Smooth muscle cell (in vitro differentiated cells): ENCODE measurements around the gene CCDC12. TPM values are rescaled to one million over a fixed set of nuclear protein-coding genes. Genes with fewer than 3 reads are reported as not detected.

Experiments used
- DNase-seq: peaks from one replicate; lab custom pipeline; 2025; ENCODE audit not compliant: unreplicated experiment; lab: John Stamatoyannopoulos, UW
- H2AFZ ChIP-seq: fragments of 200-600 bp; sonication (generic); 2 replicates; pipeline ENCODE4 v1.6.0; 2016; ENCODE audit warnings: antibody characterized with exemption, low read depth, mild to moderate bottlenecking
- H3F3A ChIP-seq: fragments of 200-600 bp; sonication (generic); 2 replicates; pipeline ENCODE4 v1.6.0; 2017; ENCODE audit warnings: antibody characterized with exemption, low read depth
- H3K27ac ChIP-seq: fragments of 200-600 bp; sonication (generic); 2 replicates; pipeline ENCODE4 v1.5.1; 2016; ENCODE audit warnings: low read depth, mild to moderate bottlenecking
- H3K27me3 ChIP-seq: fragments of 200-600 bp; sonication (generic); 2 replicates; pipeline ENCODE4 v1.6.1; 2016; ENCODE audit warnings: low read depth, mild to moderate bottlenecking
- H3K36me3 ChIP-seq: fragments of 200-600 bp; sonication (generic); 2 replicates; pipeline ENCODE4 v1.5.1; 2016; ENCODE audit warnings: low read depth
- H3K4me1 ChIP-seq: fragments of 200-600 bp; sonication (generic); 2 replicates; pipeline ENCODE4 v1.5.1; 2016; ENCODE audit warnings: low read depth
- H3K4me2 ChIP-seq: fragments of 200-600 bp; sonication (generic); 2 replicates; pipeline ENCODE4 v1.6.0; 2016; ENCODE audit warnings: mild to moderate bottlenecking
- H3K4me3 ChIP-seq: fragments of 200-600 bp; sonication (generic); 2 replicates; pipeline ENCODE4 v1.5.1; 2016; ENCODE audit warnings: mild to moderate bottlenecking
- H3K79me2 ChIP-seq: fragments of 200-600 bp; sonication (generic); 2 replicates; pipeline ENCODE4 v1.6.0; 2016; ENCODE audit warnings: low read depth, mild to moderate bottlenecking
- H3K9ac ChIP-seq: fragments of 200-600 bp; sonication (generic); 2 replicates; pipeline ENCODE4 v1.6.0; 2016; ENCODE audit warnings: low read depth
- H3K9me3 ChIP-seq: fragments of 200-600 bp; sonication (generic); replicated peaks from 2 replicates; pipeline ENCODE4 v1.5.1; 2016; ENCODE audit warnings: low read depth
- H4K20me1 ChIP-seq: fragments of 200-600 bp; sonication (generic); 2 replicates; pipeline ENCODE4 v1.6.0; 2016; ENCODE audit warnings: low read depth
- CTCF ChIP-seq: fragments of 200-600 bp; sonication (generic); IDR thresholded peaks from 2 replicates; pipeline ENCODE4 v1.5.1; 2017; ENCODE audit warnings: borderline replicate concordance, mild to moderate bottlenecking, antibody characterized with exemption; ENCODE audit not compliant: insufficient read depth, poor library complexity, severe bottlenecking
- WGBS: methylation state at CpG from one replicate; pipeline ENCODE4 v1.1.7; 2016; ENCODE audit warnings: low lambda C conversion rate; 5-methylcytosine and 5-hydroxymethylcytosine counted together
- polyA plus RNA-seq: library from polyadenylated mRNA; unstranded; fragments of >200 nt; fragmentation: Nextera tagmentation; extraction: Ambion mirVana; gene quantifications from 2 replicates; pipeline ENCODE4 v1.2.1, GENCODE V29; 2016
- total RNA-seq: library from RNA; depleted of rRNA; stranded (reverse); fragments of >200 nt; gene quantifications from 2 replicates; pipeline ENCODE4 v1.2.3, GENCODE V29; 2014

The CCDC12 gene
- total and polyA plus RNA-seq, 2 experiments from 2014 or later, result 23.9 to 52.4 TPM

- Histone ChIP-seq H4K20me1 (peaks cover 15% of the 10 kb centered on the region), H3K27me3 (no peaks in the 10 kb centered on the region), H3K4me3 (no peak overlapping the region), H3K36me3 (no peaks in the 10 kb centered on the region), H3K27ac (no peak overlapping the region), H3K4me1 (no peaks in the 10 kb centered on the region), H3K9me3 (no peaks in the 10 kb centered on the region), H2AFZ (no peak overlapping the region), H3K4me2 (no peak overlapping the region), H3F3A (no peaks in the 10 kb centered on the region), H3K9ac (no peak overlapping the region), H3K79me2 (no peaks in the 10 kb centered on the region)
- WGBS, result 100% methylated on average over 2 of the region's 2 CpGs
- no peak for DNase-seq
- no peak for TF ChIP-seq CTCF
These were observed 79.5 kb downstream of the CCDC12 start for GRCh38 chr3:46897031-46897430.

- DNase-seq, result no peak
- no peak for TF ChIP-seq CTCF
- Histone ChIP-seq H3K36me3 (no peaks in the 10 kb centered on the region), H3K27ac (no peak overlapping the region), H3K79me2 (no peaks in the 10 kb centered on the region), H3K9ac (no peak overlapping the region), H4K20me1 (peaks cover 21% of the 10 kb centered on the region), H3F3A (no peaks in the 10 kb centered on the region), H2AFZ (no peak overlapping the region), H3K4me1 (no peaks in the 10 kb centered on the region), H3K27me3 (no peaks in the 10 kb centered on the region), H3K4me2 (no peak overlapping the region), H3K4me3 (no peak overlapping the region), H3K9me3 (no peaks in the 10 kb centered on the region)
- WGBS, result 92% methylated on average over 5 of the region's 5 CpGs
These were observed 80.2 kb downstream of the CCDC12 start for GRCh38 chr3:46896386-46896785.

GRCh38 chr3:46895761-46896160 is 80.8 kb downstream of the CCDC12 start:
- Histone ChIP-seq H3F3A (no peaks in the 10 kb centered on the region), H3K4me1 (no peaks in the 10 kb centered on the region), H3K4me3 (no peak overlapping the region), H3K79me2 (no peaks in the 10 kb centered on the region), H3K36me3 (no peaks in the 10 kb centered on the region), H3K9ac (no peak overlapping the region), H4K20me1 (peaks cover 28% of the 10 kb centered on the region), H3K27ac (no peak overlapping the region), H3K9me3 (no peaks in the 10 kb centered on the region), H3K27me3 (no peaks in the 10 kb centered on the region), H2AFZ (no peak overlapping the region), H3K4me2 (no peak overlapping the region)
- no peak for DNase-seq
- WGBS, result 93% methylated on average over 4 of the region's 4 CpGs
- no peak for TF ChIP-seq CTCF

GRCh38 chr3:46895204-46895660 is 81.3 kb downstream of the CCDC12 start:
- H3K27me3 ChIP-seq, result no peaks in the 10 kb centered on the region
- TF ChIP-seq CTCF, result peak; percentile 91
- H3K9me3 ChIP-seq, result no peaks in the 10 kb centered on the region
- peaks cover 31% of the 10 kb centered on the region for H4K20me1 ChIP-seq
- no peaks in the 10 kb centered on the region for H3K36me3 ChIP-seq
- no peaks in the 10 kb centered on the region for H3K4me1 ChIP-seq
- no peak overlapping the region for H3K27ac ChIP-seq
- no peaks in the 10 kb centered on the region for H3F3A ChIP-seq
- no peak overlapping the region for H3K4me2 ChIP-seq
- no peak overlapping the region for H3K9ac ChIP-seq
- no peak overlapping the region for H2AFZ ChIP-seq
- peak; percentile 31 for DNase-seq
- WGBS, result 37% methylated on average over 5 of the region's 5 CpGs
- no peaks in the 10 kb centered on the region for H3K79me2 ChIP-seq
- no peak overlapping the region for H3K4me3 ChIP-seq
